Spinal cord (tissue), 10 donors: ENCODE data around the gene HDAC4. TPM values are rescaled to one million over a fixed set of nuclear protein-coding genes. Genes with fewer than 3 reads are reported as not detected.

ENCODE experiments used
- DNase-seq, 6 donors: peaks; one replicate each; pipeline versions ENCODE4 v3.0.0 to v3.0.0-alpha.2; 2013 to 2015; ENCODE audit warnings: low spot score in 6 of 6, low read depth in 4 of 6
- H3K27ac ChIP-seq: one replicate; pipeline ENCODE4 v1.5.1; 2013; ENCODE audit warnings: low read depth, low read length, control low read depth
- H3K27me3 ChIP-seq: one replicate; pipeline ENCODE4 v1.6.1; 2013; ENCODE audit warnings: low read length; ENCODE audit not compliant: control insufficient read depth, insufficient read depth
- H3K36me3 ChIP-seq: one replicate; pipeline ENCODE4 v1.6.1; 2013; ENCODE audit warnings: low read length; ENCODE audit not compliant: control insufficient read depth, insufficient read depth
- H3K4me1 ChIP-seq: one replicate; pipeline ENCODE4 v1.6.1; 2013; ENCODE audit warnings: low read length; ENCODE audit not compliant: control insufficient read depth, insufficient read depth
- H3K4me3 ChIP-seq: one replicate; pipeline ENCODE4 v1.5.1; 2013; ENCODE audit warnings: low read depth, low read length, control low read depth
- H3K9me3 ChIP-seq: one replicate; pipeline ENCODE4 v1.6.1; 2013; ENCODE audit warnings: low read length; ENCODE audit not compliant: control insufficient read depth, insufficient read depth
- WGBS: methylation state at CpG from one replicate; pipeline ENCODE4 v1.1.5; 2013; ENCODE audit warnings: missing lambda C conversion rate; ENCODE audit not compliant: insufficient coverage; 5-methylcytosine and 5-hydroxymethylcytosine counted together
- polyA plus RNA-seq, 2 donors: library from polyadenylated mRNA; unstranded; fragments of 120-200 nt; gene quantifications; one replicate each; pipeline ENCODE4 v1.2.1, GENCODE V29; 2013; ENCODE audit not compliant: insufficient read length in 2 of 2
- total RNA-seq, 2 donors: library from RNA; depleted of rRNA in 1 of 2; stranded (reverse); fragments of 120-200 nt in 1 of 2; fragments of >200 nt in 1 of 2; gene quantifications; one replicate each; pipeline versions ENCODE4 v1.2.3 to v1.2.4, GENCODE V29; 2013 to 2014
- donor health status: healthy.

HDAC4 gene
- total and polyA plus RNA-seq, 4 donors = 20.7 to 35.3 (median 25.4) TPM

GRCh38 chr2:239440511-239440959, 39.7 kb upstream of the HDAC4 start:
- Histone ChIP-seq H3K9me3 (no peaks in the 10 kb centered on the region), H3K4me3 (peak overlapping the region; percentile 19), H3K4me1 (peaks cover 36% of the 10 kb centered on the region), H3K27ac (peak overlapping the region; percentile 85), H3K27me3 (no peaks in the 10 kb centered on the region), H3K36me3 (no peaks in the 10 kb centered on the region)
- DNase-seq = peak in 3 of 6 donors; percentile 67 to 88 (median 87)
- WGBS = under 1% methylated on average over 17 of the region's 18 CpGs

- 66% methylated on average over 10 of the region's 11 CpGs for WGBS
- DNase-seq = no peak
- H3K4me3 ChIP-seq = no peak overlapping the region
- H3K27me3 ChIP-seq = no peaks in the 10 kb centered on the region
- H3K27ac ChIP-seq = peak overlapping the region; percentile 85
- no peaks in the 10 kb centered on the region for H3K36me3 ChIP-seq
- no peaks in the 10 kb centered on the region for H3K9me3 ChIP-seq
- peaks cover 33% of the 10 kb centered on the region for H3K4me1 ChIP-seq
Measured at GRCh38 chr2:239439754-239440315, 39.0 kb upstream of the HDAC4 start.

- H3K4me3 ChIP-seq = no peak overlapping the region
- 79% methylated on average over 19 of the region's 21 CpGs for WGBS
- no peaks in the 10 kb centered on the region for H3K9me3 ChIP-seq
- no peaks in the 10 kb centered on the region for H3K27me3 ChIP-seq
- peaks cover 33% of the 10 kb centered on the region for H3K4me1 ChIP-seq
- H3K36me3 ChIP-seq = no peaks in the 10 kb centered on the region
- peak overlapping the region; percentile 19 for H3K27ac ChIP-seq
- DNase-seq = peak in 1 of 6 donors; percentile 57
Measured at GRCh38 chr2:239438995-239439753, 38.4 kb upstream of the HDAC4 start.

GRCh38 chr2:239438368-239438767, 37.5 kb upstream of the HDAC4 start:
- H3K27ac ChIP-seq = no peak overlapping the region

GRCh38 chr2:239436669-239437335, 36.0 kb upstream of the HDAC4 start:
- Histone ChIP-seq H3K27ac (no peak overlapping the region), H3K4me1 (peaks cover 26% of the 10 kb centered on the region), H3K4me3 (no peak overlapping the region), H3K27me3 (no peaks in the 10 kb centered on the region), H3K36me3 (no peaks in the 10 kb centered on the region), H3K9me3 (no peaks in the 10 kb centered on the region)
- no peak for DNase-seq
- no CpG with 5 or more reads among the region's 2 CpGs for WGBS

More at GRCh38 chr2:239438368-239438767, 37.5 kb upstream of the HDAC4 start:
- no peak for DNase-seq
- WGBS = no CpG with 5 or more reads among the region's 3 CpGs
- Histone ChIP-seq H3K36me3 (no peaks in the 10 kb centered on the region), H3K4me3 (no peak overlapping the region), H3K27me3 (no peaks in the 10 kb centered on the region), H3K4me1 (peaks cover 33% of the 10 kb centered on the region), H3K9me3 (no peaks in the 10 kb centered on the region)

- H3K4me1 ChIP-seq = peaks cover 19% of the 10 kb centered on the region
- H3K4me3 ChIP-seq = no peak overlapping the region
- no peak overlapping the region for H3K27ac ChIP-seq
- H3K9me3 ChIP-seq = no peaks in the 10 kb centered on the region
- no peaks in the 10 kb centered on the region for H3K36me3 ChIP-seq
- no peaks in the 10 kb centered on the region for H3K27me3 ChIP-seq
- no peak for DNase-seq
- 83% methylated on average over 2 of the region's 5 CpGs for WGBS
Measured at GRCh38 chr2:239436076-239436475, 35.3 kb upstream of the HDAC4 start.

GRCh38 chr2:239433777-239434403, 33.1 kb upstream of the HDAC4 start:
- Histone ChIP-seq H3K27ac (no peak overlapping the region), H3K36me3 (no peaks in the 10 kb centered on the region), H3K9me3 (no peaks in the 10 kb centered on the region), H3K4me3 (no peak overlapping the region), H3K27me3 (no peaks in the 10 kb centered on the region), H3K4me1 (no peaks in the 10 kb centered on the region)
- no peak for DNase-seq
- 95% methylated on average over 3 of the region's 4 CpGs for WGBS

- Histone ChIP-seq H3K9me3 (no peaks in the 10 kb centered on the region), H3K36me3 (no peaks in the 10 kb centered on the region), H3K4me3 (no peak overlapping the region), H3K27ac (no peak overlapping the region), H3K4me1 (no peaks in the 10 kb centered on the region), H3K27me3 (no peaks in the 10 kb centered on the region)
- no peak for DNase-seq
- no CpG with 5 or more reads among the region's 1 CpG for WGBS
Measured at GRCh38 chr2:239432174-239432573, 31.4 kb upstream of the HDAC4 start.

- Histone ChIP-seq H3K4me1 (peaks cover under 1% of the 10 kb centered on the region), H3K4me3 (no peak overlapping the region), H3K27me3 (no peaks in the 10 kb centered on the region), H3K36me3 (no peaks in the 10 kb centered on the region), H3K27ac (no peak overlapping the region), H3K9me3 (no peaks in the 10 kb centered on the region)
- WGBS = 60% methylated on average over 1 of the region's 5 CpGs
- DNase-seq = no peak
Measured at GRCh38 chr2:239431536-239431935, 30.7 kb upstream of the HDAC4 start.
